HT-29 (cell line): ENCODE results near the gene YTHDF1. TPM values are rescaled to one million over a fixed set of nuclear protein-coding genes. Genes with fewer than 3 reads are reported as not detected.

Experiments
- DNase-seq: peaks from one replicate; pipeline ENCODE4 v3.0.0-alpha.2; 2015; ENCODE audit warnings: low spot score
- total RNA-seq: library from RNA; depleted of rRNA; stranded (reverse); fragments of >200 nt; shearing (Covaris generic); gene quantifications from 2 replicates; pipeline ENCODE4 v1.2.3, GENCODE V29; 2014

YTHDF1 gene
- total RNA-seq, 1 experiment from 2014 or later: 53.6 TPM

GRCh38 chr20:63186528-63187316, 29.2 kb downstream of the YTHDF1 start:
- DNase-seq: peak; percentile 74

DNA sequence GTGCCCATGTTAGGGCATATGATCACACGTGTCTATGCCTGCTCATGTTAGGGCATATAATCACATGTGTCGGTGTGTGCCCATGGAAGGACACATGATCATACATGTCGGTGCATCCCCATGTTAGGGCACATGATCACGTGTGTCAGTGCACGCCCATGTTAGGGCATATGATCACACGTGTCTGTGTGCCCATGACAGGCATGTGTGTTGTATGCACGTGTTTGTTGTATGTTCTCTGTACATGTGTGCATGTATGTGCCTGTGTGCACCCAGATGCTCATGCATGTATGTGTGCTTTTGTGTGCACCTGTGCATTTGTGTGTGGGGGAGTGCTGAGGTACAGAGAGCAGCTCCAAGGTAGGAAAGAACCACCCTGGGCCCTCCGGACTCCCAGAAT, 29.8 kb downstream of the YTHDF1 start:
- no peak for DNase-seq

- no peak for DNase-seq
Observed at GRCh38 chr20:63185215-63185796, 30.6 kb downstream of the YTHDF1 start.

DNA sequence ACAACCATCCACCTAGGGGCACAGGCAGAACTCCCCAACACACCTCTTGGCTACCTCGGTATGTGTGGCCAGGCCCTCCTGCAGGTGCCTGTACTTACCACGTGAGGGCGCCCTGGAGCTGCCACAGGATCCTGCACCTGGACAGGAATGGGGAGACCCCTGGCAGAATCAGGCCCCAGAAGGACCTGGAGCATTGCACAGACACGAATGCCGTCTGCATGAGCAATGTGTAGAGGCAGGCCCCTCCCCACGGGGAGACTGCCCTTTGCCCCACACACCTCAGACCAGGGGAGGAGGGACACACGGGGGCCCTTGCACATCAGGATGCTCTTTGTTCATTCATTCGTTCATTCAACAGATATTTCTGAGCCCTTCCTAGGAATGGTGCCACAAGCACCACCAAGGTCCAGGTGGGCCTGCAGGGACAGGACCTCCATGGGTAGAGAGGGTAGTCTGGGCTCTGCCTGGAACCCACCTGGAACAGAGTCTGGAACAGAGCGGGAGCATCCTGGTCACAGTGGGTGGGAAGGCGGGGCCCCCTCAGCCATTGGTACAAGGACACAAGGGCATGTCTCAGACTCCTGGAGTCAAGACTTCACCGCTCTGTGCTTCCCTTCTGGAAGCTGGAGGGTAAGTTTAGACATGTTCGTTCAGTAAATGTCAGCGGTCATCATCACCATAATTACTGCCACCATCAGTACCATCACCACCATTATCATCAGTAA, 32.3 kb downstream of the YTHDF1 start:
- peak; percentile 66 for DNase-seq

- DNase-seq: no peak
Observed at GRCh38 chr20:63182946-63183415, 33.0 kb downstream of the YTHDF1 start.

DNA sequence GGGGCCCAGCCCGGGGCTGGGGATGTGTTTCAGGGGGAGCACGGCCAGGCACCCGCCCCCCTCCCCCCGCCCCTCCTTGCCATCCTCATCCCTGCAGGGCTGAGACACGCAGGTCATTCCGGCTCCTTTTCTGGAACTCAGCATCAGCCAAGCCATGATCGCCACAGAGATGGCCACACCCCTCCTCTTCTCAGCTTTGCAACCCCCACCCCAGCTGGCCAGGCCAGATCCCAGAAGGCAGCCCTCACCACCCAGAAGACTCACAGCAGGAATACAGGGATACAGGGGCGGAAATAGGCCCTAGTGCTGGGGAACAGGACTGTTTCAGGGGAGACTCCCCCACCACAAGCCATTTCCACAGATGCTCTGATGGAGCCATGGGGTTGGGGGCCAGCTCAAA, 33.5 kb downstream of the YTHDF1 start:
- no peak for DNase-seq

GRCh38 chr20:63181226-63181625, 34.7 kb downstream of the YTHDF1 start:
- DNase-seq: no peak

DNA sequence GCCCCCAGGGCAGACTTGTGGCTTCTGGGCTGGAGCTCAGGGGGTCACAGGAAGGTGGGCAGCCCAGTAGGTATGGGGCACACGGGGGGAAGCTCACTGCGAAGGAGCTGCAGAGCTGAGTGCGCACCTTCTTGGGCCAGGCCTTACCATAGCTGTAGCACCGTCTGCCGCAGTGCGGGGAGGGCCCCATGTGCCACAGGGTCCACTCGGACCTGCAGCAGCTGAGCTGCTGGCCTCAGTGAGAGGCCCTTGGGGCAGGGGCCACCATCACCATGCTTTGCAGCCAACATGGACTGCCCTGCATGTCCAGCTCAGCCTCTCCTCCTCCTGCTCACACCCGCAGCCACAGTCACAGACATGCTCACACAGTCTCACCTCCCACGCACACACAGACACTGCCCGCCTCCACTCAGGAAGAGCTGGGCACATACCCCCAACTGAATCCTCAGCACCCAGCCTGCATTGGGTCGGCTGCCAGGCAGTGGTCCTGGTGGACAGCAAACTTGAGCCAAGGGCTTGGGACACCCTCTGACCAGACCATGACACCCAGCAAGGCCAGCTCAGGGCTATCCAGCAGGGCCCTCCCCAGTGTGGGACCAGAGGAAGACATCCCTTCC, 35.3 kb downstream of the YTHDF1 start:
- no peak for DNase-seq

DNA sequence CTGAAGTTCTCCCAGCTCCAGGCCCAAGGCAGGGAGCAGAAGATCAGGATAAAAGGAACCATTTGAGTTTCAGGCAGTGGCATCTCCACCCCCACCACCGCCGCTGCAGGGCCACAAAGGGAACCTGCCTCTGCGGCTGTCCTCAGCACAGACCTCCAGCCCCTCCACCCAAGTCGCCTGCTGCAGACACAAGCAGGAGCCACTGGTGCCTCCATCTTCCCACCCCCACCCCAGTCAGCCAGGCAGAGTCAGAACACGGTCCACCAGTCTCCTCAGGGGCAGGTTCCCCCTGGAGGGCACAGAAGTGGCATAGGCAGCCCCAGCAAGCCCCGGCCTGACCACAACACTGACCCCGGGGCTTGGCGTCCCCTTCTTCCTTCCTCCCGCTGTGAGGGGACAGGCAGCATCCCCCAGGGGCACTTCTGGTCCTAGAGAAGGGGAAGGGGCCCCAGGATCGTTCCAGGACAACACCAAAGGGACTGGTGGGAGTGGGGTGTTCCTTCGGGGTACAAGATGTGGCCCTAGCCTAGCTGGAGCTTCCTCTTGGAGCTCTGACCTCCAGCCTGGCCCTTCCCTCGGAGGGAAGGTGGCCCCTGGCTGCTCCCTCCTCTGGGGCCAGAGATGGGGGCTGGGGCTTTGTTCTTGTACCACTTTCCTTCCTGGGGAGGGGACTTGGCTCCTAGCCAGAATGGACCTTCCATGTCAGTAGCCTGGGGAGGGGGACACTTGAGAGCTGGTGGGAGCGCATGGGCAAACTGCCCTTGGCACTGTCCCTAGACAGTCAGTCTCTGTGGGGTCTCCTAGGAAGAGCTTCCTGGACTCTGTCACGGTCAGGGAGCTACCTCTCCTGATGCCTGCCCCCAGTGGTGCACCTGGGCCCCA, 36.0 kb downstream of the YTHDF1 start:
- no peak for DNase-seq

- DNase-seq: peak; percentile 38
Observed at GRCh38 chr20:63178889-63179686, 36.8 kb downstream of the YTHDF1 start.

GRCh38 chr20:63178446-63178820, 37.5 kb downstream of the YTHDF1 start:
- DNase-seq: no peak

DNA sequence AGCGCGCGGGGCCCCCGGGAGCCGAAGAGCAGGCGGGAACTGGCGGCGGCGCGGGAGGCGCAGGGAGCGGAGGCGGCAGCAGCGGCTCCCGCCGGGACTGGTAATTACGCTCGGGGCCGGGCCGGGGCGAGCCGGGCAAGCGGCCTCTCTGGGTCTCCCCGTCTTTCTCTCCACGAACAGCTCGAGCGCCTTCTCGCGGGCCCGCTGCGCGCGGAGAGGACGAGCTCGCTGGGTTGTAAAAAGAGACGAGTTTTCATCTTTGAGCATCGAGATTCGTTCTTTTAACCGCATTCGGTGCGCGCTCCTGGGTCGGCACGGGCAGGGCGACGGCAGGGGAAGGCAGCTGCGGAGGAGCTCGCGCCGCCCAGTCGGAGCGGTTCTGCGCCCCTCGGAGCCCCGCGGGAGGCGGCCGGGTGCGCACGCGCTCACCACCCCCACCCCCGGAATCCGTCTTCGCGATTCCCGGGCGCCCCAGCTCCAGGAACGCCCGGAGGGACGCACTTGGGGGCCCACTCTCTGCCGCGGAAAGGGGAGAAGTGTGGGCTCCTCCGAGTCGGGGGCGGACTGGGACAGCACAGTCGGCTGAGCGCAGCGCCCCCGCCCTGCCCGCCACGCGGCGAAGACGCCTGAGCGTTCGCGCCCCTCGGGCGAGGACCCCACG, 38.0 kb downstream of the YTHDF1 start:
- DNase-seq: no peak

DNA sequence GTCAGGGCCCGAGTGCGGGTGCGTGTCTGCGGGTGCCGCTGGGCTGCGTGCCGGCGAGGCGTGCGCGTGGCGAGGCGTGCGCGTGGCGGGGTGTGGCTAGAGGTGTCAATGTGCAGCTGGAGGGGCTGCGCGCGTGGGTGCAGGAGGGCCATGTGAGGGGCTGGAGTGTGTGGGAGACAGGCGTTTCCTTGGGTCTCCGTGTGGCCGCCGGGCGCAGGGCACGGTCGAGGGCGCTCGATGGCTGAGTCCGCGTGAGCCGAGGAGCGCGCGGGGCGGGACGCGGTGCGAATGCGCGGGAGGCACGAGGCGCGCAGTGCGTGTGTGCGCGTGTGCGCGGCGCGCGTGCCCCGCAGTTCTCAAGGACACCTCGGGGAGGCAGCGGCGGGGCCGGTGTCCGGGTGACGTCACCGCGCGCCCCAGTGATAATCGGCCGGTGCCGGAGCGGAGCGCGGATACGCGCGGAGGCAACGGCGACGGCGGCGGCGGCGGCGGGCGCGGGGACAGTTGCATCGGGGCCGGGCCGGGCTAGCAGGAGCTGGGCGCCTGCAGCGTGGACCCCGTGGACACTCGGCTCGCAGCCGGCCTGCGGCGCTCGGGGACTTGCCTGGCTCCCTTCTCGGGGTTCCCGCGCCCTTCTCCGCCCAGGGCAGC, 38.7 kb downstream of the YTHDF1 start:
- no peak for DNase-seq

DNA sequence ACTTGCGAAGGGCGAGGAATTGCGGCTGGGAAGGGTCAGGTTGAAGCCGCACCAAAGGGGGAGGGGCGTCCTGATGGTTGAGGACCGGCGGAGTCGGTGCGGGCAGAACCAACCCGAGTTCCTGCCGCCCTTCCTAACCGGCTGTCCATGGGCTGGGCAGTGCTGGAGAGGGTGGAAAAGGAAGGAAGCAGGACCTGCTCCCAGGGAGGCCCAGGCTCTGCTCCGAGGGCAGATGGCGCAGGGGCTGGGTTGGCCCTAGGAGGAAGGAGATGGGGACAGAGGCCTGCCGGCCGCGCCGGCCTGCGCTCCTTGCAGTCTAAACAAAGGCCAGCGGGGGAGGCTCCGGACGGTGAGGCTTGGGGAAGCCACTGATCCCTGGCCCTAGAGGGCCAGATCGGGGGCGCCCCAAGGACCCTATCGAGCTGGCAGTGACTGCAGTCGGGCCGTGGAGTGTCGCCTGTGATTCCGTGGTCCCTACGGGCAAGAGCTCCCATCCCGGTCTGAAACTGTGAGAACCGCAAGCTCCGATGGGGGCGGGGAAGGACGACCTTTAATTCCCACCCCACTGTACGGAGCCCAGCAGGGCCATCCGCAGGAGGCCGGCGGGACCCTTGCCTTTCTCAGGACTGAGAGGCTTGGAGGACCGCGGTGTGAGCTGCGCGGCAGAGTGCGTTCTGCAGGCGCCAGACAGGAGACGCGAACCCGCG, 39.4 kb downstream of the YTHDF1 start:
- no peak for DNase-seq

GRCh38 chr20:63176034-63176426, 39.9 kb downstream of the YTHDF1 start:
- DNase-seq: no peak

DNA sequence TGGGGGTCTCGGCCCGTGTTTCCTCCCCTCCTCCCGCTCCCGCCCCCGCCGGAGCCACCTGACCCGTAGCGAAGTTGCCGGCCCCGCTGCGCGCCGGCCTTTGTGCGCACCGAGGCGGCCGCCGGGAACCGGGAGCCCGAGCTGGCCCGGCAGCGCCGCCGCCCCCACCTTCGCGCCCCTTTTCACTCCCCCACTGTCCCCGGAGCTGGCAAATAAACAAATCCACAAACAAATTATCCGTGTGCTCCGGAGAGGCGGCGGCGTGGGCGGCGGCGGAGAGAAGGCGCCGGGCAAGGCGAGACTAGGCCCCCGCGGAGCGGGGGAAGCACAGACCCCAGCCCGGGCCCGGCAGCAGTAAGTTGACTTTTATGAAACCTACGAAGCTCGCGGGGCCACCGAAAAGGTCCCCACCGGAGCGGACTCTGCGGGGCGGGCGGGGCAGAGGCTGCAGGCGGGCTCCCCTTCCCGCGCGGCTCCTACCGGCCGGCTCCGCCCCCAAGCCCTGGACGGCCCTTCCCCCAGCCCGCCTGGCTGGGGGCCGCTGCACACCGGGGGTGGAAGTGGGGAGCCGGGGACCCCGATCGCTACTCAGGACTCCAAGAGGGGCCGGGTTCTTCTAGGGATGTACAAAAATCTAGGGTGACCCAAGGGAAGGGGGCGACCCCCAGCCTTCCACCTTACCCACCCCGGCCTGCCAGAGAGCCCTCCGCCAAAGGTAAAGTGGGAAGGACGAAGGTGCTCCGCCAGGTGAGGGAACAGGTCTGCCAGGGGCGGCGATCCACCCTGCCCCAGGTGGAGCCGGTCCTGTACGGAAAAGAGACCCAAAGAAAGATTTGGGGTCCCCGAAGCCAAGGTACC, 40.7 kb downstream of the YTHDF1 start:
- no peak for DNase-seq

DNA sequence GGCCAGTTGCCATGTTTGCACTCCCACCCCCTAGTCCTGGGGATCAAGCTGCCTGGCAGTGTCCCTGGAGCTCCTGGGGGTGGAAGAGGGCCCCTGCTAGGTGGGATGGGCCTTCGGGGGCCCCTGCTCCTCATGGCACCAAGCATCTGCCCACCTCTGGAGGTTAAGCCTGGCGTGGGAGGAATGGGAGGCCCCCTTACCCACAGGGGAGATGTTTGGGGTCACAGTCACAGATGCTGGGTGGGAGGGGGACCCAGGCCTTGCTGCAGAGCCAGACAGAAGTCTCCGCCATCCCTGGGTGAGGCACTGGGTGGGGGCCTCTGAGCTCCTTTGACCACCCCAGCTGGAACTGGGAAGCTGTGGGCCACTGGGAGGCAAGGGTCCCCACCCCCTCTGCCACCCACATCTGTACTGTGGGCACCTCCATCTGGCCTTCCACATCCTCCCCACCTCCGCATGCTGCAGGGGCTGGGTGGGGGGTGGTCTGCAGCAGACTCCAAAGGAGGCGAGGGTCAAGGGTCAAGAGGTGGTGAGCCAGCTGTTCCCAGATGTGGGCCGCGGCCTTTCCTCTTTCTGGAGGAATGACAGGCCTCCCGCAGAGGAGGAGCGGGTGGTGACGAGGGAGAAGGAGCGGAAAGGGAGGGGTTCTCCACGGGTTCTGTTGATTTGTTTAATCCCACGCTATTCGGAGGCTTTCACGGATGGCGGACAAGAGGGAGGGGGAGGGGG, 41.5 kb downstream of the YTHDF1 start:
- DNase-seq: no peak
